GF-D8 (cell line): Measurements from ENCODE around the gene PRRC2C.
"Not testable (repeated sequence)": the region's sequence is repeated elsewhere in the genome, so short reads cannot be mapped to it uniquely, and the experiment has no call there.

Source experiments
- DNase-seq: peaks from one replicate; lab custom pipeline; 2025; lab: John Stamatoyannopoulos, UW

PRRC2C gene

GRCh38 chr1:171500803-171501202 lies 15.5 kb downstream of the PRRC2C start:
- DNase-seq: no peak

- DNase-seq: no peak
Measured at GRCh38 chr1:171501305-171502024, 16.1 kb downstream of the PRRC2C start.

DNA sequence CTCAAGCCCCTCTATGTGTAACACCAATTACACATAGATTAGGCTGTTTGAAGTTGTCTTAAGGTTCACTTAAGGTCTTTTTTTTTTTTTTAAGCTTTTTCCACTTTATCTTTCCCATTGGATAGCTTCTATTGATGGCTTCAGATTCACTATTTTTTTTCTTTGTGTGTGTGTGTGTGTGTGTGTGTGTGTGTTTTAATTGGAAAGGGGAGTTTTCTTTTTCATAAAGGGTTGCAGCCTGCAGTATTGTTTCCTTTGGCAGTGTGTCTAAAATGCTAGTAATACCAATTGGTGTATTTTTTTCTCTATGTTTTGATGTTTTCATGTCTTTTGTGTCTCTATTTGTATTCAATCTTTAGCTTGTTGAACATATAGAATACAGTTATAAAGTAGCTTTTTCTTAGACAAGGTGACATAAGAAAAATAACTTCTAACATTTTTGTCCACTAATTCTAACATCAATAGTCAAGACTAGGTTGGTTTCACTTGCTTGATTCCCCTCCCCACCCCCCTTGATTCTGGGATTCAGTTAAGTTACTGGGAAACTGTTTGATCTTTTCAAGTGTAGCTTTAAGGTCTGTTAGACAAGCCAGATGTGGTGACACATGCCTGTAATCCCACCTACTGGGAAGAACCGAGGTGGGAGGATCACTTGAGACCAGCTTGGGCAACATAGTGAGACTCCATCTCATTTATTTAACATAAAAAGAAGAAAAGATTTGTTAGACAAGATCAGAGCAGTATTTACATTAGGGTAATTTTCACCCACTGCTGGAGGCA lies 21.4 kb downstream of the PRRC2C start:
- no peak for DNase-seq

GRCh38 chr1:171507435-171507834 lies 22.1 kb downstream of the PRRC2C start:
- no peak for DNase-seq

DNA sequence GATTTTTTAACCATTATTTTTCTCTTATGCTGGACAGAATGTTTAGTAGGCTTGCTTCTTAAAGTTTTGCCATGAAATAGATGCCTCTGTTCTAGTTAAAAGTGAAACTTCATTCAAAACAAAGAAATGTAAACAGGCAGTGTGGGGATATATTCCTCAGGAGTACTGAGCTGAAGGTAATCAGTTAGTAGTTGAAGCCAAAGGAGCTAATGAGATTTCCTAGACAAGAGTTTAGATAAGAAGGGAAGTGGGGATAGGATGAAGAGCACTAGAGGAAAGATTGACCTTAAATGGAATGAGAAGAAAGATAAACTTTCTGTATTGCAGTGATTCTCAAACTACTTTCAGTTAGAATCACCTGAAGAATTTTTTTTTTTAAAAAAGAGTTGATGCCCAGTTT lies 23.9 kb downstream of the PRRC2C start:
- DNase-seq: no peak

- DNase-seq: no peak
Measured at GRCh38 chr1:171513743-171514142, 28.4 kb downstream of the PRRC2C start.

DNA sequence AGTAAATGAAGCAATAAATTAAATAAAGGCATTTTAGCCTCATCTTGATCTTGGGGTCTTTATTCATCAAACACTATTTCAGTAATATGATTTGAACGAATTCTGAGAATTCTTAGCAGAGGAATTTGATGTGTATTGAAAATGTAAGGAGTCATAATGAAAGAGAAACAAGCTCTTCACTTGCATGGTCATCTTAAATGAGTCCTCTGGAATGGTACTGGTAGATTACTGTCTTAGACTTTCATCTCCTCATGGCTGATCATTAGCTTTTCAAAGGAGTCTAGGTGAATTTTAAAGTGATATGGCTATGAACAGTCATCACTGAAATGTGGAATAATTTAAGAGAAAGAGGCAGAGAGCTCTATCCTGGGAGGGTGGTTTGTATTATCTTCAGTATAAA lies 30.0 kb downstream of the PRRC2C start:
- DNase-seq: no peak

DNA sequence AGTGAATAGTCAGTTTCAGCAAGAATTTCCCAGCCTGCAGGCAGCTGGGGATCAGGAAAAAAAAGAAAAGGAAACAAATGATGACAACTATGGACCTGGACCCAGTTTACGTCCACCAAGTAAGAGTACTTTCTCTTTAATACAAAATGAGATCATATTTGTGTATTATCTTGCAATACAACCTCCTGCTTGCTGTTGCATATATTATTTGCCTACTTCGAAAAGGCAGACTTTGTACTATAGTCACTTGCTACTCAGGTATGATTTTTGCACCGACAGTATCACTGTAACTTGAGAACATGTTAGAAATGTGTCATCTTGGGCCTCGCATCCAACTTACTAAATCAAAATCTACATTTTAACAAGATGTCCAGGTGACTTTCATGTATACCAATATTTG lies 30.4 kb downstream of the PRRC2C start:
- DNase-seq: no peak

DNA sequence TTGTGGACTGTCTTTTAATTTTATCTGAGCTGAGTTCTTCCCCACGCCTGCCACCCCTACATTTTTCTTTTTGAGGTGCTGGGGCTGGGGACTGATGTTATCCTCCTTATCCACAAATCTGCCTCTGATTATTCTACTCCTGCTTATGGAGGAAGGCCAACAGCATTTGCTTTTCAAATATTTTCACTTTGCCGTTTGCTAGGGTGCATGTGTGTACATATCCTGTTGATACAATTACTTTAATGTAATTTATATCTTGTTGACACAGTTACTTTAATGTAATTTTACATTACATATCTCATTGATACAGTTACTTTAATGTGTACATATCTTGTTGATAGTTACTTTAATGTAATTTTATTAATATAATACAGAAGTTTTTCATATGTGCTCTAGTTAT lies 36.2 kb downstream of the PRRC2C start:
- DNase-seq: no peak

DNA sequence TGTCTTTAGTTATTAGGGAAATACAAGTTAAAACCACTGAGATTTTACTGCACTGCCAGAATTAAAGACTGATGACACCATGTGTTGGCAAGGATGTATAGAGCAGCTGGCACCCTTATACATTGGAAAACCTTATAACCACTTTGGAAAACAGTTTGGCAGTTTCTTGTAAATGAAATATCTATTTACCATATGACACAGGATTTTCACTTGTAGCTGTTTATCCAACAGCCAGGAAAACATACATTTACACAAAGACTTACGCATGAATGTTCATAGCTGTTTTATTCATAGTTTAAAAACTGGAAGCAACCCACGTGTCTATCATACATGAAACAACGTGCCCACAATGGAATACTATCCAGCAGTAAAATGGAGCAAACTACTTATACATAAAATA lies 45.3 kb downstream of the PRRC2C start:
- DNase-seq: no peak

DNA sequence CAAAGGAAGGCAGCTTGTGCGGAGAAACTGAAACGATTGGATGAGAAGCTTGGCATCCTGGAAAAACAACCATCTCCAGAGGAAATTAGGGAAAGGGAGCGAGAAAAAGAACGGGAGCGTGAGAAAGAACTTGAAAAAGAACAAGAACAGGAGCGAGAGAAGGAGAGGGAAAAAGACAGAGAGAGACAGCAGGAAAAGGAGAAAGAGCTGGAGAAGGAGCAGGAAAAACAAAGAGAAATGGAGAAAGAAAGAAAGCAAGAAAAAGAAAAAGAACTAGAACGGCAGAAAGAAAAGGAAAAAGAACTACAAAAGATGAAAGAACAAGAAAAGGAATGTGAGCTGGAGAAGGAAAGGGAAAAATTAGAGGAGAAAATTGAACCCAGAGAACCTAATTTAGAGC lies 47.2 kb downstream of the PRRC2C start:
- no peak for DNase-seq

GRCh38 chr1:171545523-171545922 lies 60.2 kb downstream of the PRRC2C start:
- DNase-seq: no peak

GRCh38 chr1:171550050-171550449 lies 64.7 kb downstream of the PRRC2C start:
- no peak for DNase-seq

DNA sequence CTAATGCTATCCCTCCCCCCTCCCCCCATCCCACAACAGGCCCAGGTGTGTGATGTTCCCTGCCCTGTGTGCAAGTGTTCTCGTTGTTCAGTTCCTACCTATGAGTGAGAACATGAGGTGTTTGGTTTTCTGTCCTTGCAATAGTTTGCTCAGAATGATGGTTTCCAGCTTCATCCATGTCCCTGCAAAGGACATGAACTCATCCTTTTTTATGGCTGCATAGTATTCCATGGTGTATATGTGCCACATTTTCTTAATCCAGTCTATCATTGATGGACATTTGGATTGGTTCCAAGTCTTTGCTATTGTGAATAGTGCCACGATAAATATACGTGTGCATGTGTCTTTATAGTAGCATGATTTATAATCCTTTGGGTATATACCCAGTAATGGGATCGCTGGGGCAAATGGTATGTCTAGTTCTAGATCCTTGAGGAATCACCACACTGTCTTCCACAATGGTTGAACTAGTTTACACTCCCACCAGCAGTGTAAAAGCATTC lies 65.3 kb downstream of the PRRC2C start:
- DNase-seq: not testable (repeated sequence)

- DNase-seq: not testable (repeated sequence)
Measured at GRCh38 chr1:171553960-171554359, 68.6 kb downstream of the PRRC2C start.

DNA sequence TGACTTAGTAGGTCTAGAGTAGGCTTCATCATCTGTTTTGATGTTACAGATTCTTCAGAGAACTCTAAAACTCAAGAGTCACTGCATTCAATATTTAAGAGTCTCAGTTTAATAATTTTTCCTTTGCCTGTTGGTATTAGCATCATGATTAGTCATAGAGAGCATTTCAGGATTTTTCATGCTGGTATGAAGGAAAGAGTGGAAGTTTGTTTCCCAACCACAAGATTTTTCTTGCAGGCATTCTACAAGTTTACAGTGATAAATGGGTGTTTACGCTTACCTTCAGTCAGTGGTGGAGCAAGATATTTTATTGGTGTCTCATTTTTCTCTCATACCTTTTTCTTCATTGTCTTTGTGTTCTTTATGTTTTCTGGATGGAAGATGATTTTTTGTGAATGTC lies 78.3 kb downstream of the PRRC2C start:
- no peak for DNase-seq

GRCh38 chr1:171566467-171566866 lies 81.1 kb downstream of the PRRC2C start:
- DNase-seq: no peak

GRCh38 chr1:171570295-171570694 lies 85.0 kb downstream of the PRRC2C start:
- no peak for DNase-seq

- DNase-seq: no peak
Measured at GRCh38 chr1:171576144-171576543, 90.8 kb downstream of the PRRC2C start.

- no peak for DNase-seq
Measured at GRCh38 chr1:171581226-171581625, 95.9 kb downstream of the PRRC2C start.

DNA sequence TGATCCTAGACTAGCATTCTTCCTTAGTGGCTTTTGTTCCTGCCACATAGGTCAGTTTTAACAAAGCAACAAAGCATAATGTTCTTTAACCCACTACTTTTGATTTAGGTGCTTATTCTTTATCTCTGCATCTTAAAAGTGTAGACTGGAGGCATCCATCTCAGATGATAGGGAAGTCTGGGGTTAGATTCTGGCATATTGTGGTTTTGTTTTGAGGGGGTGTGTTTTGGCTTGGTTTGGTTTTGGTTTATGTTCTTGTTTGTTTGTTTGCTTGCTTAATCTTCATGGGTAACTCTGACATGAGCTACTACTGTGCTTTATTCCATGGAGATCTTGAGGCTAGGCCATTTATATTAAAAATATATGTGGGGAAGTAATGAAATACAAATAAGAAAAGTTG lies 96.4 kb downstream of the PRRC2C start:
- no peak for DNase-seq

- DNase-seq: no peak
Measured at GRCh38 chr1:171582589-171582988, 97.3 kb downstream of the PRRC2C start.

DNA sequence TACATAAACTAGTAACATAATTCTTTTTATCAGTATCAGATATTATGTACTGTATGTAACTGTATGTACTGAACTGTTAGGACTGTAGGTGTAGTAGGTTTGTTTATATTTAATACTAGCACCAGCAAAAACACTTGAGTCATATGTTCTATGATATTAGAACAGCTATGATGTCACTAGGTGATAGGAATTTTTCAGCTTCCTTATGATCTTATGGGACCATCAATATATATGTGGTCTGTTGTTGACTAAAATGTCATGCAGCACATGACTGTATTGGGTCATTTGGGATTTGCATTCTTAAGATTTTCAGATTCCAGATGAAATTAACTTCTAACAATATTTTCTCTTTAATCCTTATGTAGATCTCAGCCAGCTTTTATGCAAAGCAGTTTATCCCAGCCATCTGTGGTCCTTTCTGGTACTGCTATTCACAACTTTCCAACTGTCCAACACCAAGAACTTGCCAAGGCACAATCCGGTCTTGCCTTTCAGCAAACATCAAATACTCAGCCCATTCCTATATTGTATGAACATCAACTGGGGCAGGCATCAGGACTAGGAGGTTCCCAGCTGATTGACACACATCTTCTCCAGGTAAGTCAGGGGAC lies 98.4 kb downstream of the PRRC2C start:
- DNase-seq: no peak
